GM19395 (cell line): ENCODE measurements around the gene METTL24.
"Not testable (repeated sequence)": the region's sequence is repeated elsewhere in the genome, so short reads cannot be mapped to it uniquely, and the experiment has no call there.

Experiments used
- ATAC-seq: cut with Tn5 transposase; IDR thresholded peaks from one replicate; pipeline ENCODE4 v1.9.1; 2021; ENCODE audit warnings: mild to moderate bottlenecking, moderate library complexity; ENCODE audit not compliant: unreplicated experiment

Gene METTL24

GRCh38 chr6:110363748-110364147, 5.6 kb upstream of the METTL24 start:
- no peak for ATAC-seq

GRCh38 chr6:110360676-110361075, 2.5 kb upstream of the METTL24 start:
- ATAC-seq = no peak

- no peak for ATAC-seq
Observed at GRCh38 chr6:110359556-110359955, 1.4 kb upstream of the METTL24 start.

GRCh38 chr6:110358553-110359160, 508 bp upstream of the METTL24 start:
- no peak for ATAC-seq

- ATAC-seq = no peak
Observed at GRCh38 chr6:110357298-110357663, 868 bp downstream of the METTL24 start.

GRCh38 chr6:110356778-110357177, 1.4 kb downstream of the METTL24 start:
- ATAC-seq = no peak

GRCh38 chr6:110355727-110356126, 2.4 kb downstream of the METTL24 start:
- ATAC-seq = no peak

- no peak for ATAC-seq
Observed at GRCh38 chr6:110355022-110355421, 3.1 kb downstream of the METTL24 start.

GRCh38 chr6:110354153-110354552, 4.0 kb downstream of the METTL24 start:
- ATAC-seq = no peak

GRCh38 chr6:110353457-110354001, 4.6 kb downstream of the METTL24 start:
- no peak for ATAC-seq

- no peak for ATAC-seq
Observed at GRCh38 chr6:110352563-110353262, 5.4 kb downstream of the METTL24 start.

- ATAC-seq = no peak
Observed at GRCh38 chr6:110351986-110352385, 6.2 kb downstream of the METTL24 start.

- no peak for ATAC-seq
Observed at GRCh38 chr6:110351546-110351945, 6.6 kb downstream of the METTL24 start.

GRCh38 chr6:110350593-110350992, 7.6 kb downstream of the METTL24 start:
- ATAC-seq = not testable (repeated sequence)

GRCh38 chr6:110348961-110349690, 9.0 kb downstream of the METTL24 start:
- ATAC-seq = no peak

GRCh38 chr6:110345025-110345424, 13.1 kb downstream of the METTL24 start:
- ATAC-seq = no peak

GRCh38 chr6:110342759-110343158, 15.4 kb downstream of the METTL24 start:
- ATAC-seq = no peak

- ATAC-seq = no peak
Observed at GRCh38 chr6:110341663-110342596, 16.2 kb downstream of the METTL24 start.

GRCh38 chr6:110341067-110341466, 17.1 kb downstream of the METTL24 start:
- ATAC-seq = no peak

- no peak for ATAC-seq
Observed at GRCh38 chr6:110340392-110340965, 17.7 kb downstream of the METTL24 start.
